T-helper 1 cell treated with Interleukin-12 subunit alpha and Interleukin-12 subunit beta and Interleukin-4 antibody, amounts not matched to agents 30 μg/mL and 1 μg/mL, for 36 hours (primary cell): ENCODE results near the gene CCND1.

Experiments
- H3K27ac Mint-ChIP-seq: one replicate; pipeline ENCODE4 v1.8.0; 2021; ENCODE audit warnings: mild to moderate bottlenecking, mixed read lengths
- H3K27me3 Mint-ChIP-seq: one replicate; pipeline ENCODE4 v1.8.0; 2021; ENCODE audit warnings: low read depth, mixed read lengths
- H3K36me3 Mint-ChIP-seq: one replicate; pipeline ENCODE4 v1.8.0; 2021; ENCODE audit warnings: low read depth, mixed read lengths
- H3K4me1 Mint-ChIP-seq: one replicate; pipeline ENCODE4 v1.8.0; 2021; ENCODE audit warnings: low read depth, mixed read lengths
- H3K4me3 Mint-ChIP-seq: one replicate; pipeline ENCODE4 v1.8.0; 2021; ENCODE audit warnings: mild to moderate bottlenecking, moderate library complexity, mixed read lengths
- H3K9me3 Mint-ChIP-seq: one replicate; pipeline ENCODE4 v1.8.0; 2021; ENCODE audit warnings: mixed read lengths

Gene CCND1

DNA sequence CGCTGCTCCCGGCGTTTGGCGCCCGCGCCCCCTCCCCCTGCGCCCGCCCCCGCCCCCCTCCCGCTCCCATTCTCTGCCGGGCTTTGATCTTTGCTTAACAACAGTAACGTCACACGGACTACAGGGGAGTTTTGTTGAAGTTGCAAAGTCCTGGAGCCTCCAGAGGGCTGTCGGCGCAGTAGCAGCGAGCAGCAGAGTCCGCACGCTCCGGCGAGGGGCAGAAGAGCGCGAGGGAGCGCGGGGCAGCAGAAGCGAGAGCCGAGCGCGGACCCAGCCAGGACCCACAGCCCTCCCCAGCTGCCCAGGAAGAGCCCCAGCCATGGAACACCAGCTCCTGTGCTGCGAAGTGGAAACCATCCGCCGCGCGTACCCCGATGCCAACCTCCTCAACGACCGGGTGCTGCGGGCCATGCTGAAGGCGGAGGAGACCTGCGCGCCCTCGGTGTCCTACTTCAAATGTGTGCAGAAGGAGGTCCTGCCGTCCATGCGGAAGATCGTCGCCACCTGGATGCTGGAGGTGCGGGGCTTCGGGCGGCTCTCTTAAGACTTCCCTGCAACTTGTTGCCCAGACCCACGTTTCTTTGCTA is at the start of gene CCND1:
CCND1 (plus strand) TSS at position 162 of the 587 bp plus-strand sequence; CDS start at position 320, 158 bp downstream.
- Mint-ChIP-seq H3K4me3 (peak within 1 kb of the TSS; percentile 62), H3K9me3 (no peaks in the 10 kb centered on the region), H3K27ac (peak within 1 kb of the TSS; percentile 59), H3K4me1 (peaks cover 6% of the 10 kb centered on the region), H3K27me3 (peaks cover 44% of the 10 kb centered on the region), H3K36me3 (no peaks in the 10 kb centered on the region)

DNA sequence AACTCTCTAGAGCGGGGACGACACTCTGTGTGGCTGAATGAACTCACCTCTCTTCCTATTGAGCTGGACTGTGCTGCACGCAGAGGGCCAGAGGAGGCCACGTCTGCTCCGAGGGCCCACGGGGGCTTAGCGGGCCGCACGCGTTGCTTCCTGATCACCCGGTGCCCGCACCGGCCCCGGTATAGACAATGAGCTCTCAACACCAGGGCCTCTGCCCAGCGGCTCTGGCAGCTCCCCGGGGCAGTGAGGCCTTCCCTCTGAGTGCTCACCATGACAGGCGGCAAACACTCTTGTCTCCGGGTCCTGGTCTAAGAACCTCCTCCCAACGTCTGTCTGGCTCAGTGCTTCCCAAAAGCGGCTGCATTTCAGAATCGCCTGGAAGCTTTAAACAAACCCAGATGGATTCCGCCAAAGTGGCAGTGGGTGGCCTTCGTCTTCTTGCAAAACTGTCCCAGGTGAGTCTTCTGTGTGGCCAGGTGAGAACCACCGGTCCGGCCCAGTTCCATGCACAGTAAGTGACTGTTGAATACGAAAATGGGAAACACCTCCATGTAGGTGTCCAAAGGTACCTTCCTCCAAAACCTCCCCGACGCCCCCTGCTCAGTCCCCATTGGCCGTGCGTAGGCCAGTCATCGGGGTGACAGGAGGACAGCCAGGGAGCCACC is 47.8 kb upstream of the CCND1 start:
- Mint-ChIP-seq H3K9me3 (no peaks in the 10 kb centered on the region), H3K27me3 (peaks cover 3% of the 10 kb centered on the region), H3K4me1 (no peaks in the 10 kb centered on the region), H3K27ac (no peak overlapping the region), H3K4me3 (no peak overlapping the region), H3K36me3 (no peaks in the 10 kb centered on the region)

DNA sequence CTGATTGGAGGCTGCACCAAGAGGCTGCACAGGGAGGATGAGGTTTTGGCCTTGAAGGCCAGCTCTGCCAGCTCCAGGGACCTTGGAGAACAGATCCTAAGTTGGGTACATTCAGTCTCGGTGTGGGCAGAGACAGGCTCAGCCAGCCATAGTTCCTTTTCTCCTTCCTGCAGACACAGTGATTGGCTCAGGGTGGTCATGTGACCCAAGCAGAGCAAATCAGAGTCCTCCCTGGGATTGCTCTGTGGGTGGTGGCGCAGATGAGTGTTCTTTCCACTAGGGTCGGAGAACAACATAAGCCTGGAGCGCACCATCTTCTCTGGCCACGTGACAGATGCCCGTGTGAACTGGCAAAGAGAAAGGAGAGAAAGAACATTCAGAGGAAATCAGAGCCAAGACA is 47.1 kb upstream of the CCND1 start:
- H3K27ac Mint-ChIP-seq: no peak overlapping the region
- H3K36me3 Mint-ChIP-seq: no peaks in the 10 kb centered on the region
- H3K4me1 Mint-ChIP-seq: no peaks in the 10 kb centered on the region
- H3K27me3 Mint-ChIP-seq: peaks cover 3% of the 10 kb centered on the region
- H3K9me3 Mint-ChIP-seq: no peaks in the 10 kb centered on the region
- H3K4me3 Mint-ChIP-seq: no peak overlapping the region

DNA sequence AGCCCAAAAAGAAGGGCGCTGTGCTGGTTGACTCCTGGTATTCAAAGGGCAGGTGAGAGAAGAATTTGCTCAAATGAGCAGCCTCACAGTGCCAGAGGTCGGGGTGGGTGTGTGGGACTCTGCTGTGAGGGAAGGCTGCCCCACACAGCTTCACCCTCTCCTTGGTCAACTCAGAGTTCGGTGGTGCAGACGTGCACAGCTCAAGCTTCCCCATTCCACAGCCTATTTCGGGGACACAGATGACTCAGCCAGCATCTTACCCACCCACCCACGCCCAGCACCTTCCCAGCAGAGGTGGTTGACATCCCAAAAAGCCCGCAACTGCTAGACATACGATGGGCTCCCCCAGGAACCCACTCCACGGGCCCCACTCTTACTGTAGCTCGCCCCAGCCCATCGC is 46.5 kb upstream of the CCND1 start:
- Mint-ChIP-seq H3K27me3 (peaks cover 1% of the 10 kb centered on the region), H3K4me3 (no peak overlapping the region), H3K36me3 (no peaks in the 10 kb centered on the region), H3K4me1 (no peaks in the 10 kb centered on the region), H3K9me3 (no peaks in the 10 kb centered on the region), H3K27ac (no peak overlapping the region)

DNA sequence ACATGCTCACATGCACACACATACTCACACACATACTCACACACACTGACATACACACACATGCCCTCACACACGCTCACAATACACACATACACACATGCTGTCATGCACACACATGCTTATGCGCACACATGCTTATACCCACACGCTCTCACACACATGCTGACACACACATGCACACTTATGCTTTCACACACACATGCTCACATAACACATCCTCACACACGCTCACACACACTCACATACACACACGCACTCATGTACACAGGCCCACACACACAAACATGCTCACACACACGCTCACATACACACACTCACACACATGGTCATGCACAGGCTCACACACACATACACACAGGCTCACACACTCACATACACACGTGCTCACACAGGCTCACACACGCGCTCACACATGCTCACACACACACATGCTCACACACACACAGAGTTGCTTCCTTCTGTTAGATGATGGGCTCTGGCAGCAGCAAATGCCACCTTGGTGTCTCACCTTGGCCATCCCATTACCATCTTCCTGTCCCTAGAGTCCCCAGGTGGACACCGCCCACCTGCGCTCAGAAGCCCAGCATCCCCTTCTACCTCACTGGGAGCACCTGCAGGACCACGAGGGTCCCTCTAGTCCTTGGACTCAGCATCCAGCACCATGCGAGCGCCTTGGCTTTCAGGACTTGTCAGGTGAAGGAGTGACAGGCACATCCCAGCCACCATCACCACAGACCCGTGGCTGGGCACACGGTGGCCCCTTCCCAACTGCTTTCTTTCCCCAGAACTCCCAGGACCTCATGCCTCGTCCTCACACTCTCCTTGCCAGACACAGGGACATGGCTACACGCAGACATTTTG is 44.9 kb upstream of the CCND1 start:
- H3K36me3 Mint-ChIP-seq: no peaks in the 10 kb centered on the region
- no peaks in the 10 kb centered on the region for H3K4me1 Mint-ChIP-seq
- H3K9me3 Mint-ChIP-seq: no peaks in the 10 kb centered on the region
- no peak overlapping the region for H3K27ac Mint-ChIP-seq
- no peaks in the 10 kb centered on the region for H3K27me3 Mint-ChIP-seq
- H3K4me3 Mint-ChIP-seq: no peak overlapping the region

DNA sequence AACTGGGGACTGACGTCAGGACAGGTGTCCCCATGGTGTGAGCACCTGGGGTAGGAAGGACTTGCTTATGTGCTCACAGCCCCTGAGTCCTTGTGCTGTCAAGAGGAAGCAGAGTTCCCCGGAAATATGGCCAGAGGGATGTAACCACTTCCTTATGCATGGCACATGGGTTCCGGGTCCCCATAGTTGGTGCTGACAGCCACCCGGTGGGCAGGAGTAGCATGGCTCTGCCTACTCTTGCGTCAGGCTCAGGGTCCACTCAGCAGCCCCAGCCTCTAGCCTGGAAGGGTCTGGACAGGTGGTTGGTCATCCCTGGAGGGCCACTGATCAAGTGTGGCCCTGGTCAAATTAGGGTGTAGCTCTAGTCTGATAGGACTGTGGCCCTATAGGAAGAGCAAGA is 42.8 kb upstream of the CCND1 start:
- no peak overlapping the region for H3K27ac Mint-ChIP-seq
- H3K9me3 Mint-ChIP-seq: no peaks in the 10 kb centered on the region
- no peaks in the 10 kb centered on the region for H3K36me3 Mint-ChIP-seq
- no peaks in the 10 kb centered on the region for H3K4me1 Mint-ChIP-seq
- no peaks in the 10 kb centered on the region for H3K27me3 Mint-ChIP-seq
- no peak overlapping the region for H3K4me3 Mint-ChIP-seq

DNA sequence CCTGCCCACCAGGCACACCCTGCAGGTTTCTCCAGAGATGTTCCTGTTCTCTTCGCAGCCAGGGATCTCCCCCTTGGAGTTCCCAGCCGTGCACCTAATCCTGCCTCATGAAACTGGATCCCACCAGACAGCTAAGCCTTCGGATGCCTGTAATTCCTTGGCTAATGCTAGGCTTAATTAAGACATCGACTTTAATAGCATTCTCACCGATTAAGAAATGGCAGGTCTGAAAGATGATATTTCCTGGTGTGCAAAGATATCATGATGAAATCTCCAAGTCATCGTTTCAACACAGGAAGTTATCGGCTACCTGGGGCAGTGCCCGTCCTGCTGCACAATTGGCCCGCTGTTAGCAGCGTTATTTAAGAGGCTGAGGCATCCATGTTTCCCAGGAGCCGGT is 41.5 kb upstream of the CCND1 start:
- H3K27ac Mint-ChIP-seq: no peak overlapping the region
- no peaks in the 10 kb centered on the region for H3K36me3 Mint-ChIP-seq

DNA sequence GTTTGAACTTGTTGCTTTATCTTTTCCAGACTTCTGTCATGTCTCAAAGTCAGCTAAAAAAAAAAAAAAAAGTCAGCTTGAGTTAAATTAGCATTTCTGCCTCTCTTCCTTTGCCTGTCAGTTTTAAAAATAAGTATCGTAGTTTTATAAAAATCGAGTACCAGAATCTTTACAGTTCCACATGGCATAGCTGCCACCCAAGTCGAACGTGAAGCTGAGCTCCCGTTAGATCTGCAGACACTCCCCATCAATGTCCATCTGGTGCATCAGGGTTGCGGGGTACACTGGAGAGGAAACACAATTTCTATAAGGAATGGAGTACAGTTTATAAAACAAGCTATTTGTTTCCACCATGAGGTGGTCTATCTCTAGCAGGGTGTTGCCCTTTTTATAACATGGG is 41.0 kb upstream of the CCND1 start:
- Mint-ChIP-seq H3K36me3 (no peaks in the 10 kb centered on the region), H3K9me3 (no peaks in the 10 kb centered on the region), H3K4me3 (no peak overlapping the region), H3K4me1 (no peaks in the 10 kb centered on the region), H3K27ac (no peak overlapping the region), H3K27me3 (no peaks in the 10 kb centered on the region)

More for the DNA sequence above, 41.5 kb upstream of the CCND1 start:
- Mint-ChIP-seq H3K4me3 (no peak overlapping the region), H3K4me1 (no peaks in the 10 kb centered on the region), H3K9me3 (no peaks in the 10 kb centered on the region), H3K27me3 (no peaks in the 10 kb centered on the region)

DNA sequence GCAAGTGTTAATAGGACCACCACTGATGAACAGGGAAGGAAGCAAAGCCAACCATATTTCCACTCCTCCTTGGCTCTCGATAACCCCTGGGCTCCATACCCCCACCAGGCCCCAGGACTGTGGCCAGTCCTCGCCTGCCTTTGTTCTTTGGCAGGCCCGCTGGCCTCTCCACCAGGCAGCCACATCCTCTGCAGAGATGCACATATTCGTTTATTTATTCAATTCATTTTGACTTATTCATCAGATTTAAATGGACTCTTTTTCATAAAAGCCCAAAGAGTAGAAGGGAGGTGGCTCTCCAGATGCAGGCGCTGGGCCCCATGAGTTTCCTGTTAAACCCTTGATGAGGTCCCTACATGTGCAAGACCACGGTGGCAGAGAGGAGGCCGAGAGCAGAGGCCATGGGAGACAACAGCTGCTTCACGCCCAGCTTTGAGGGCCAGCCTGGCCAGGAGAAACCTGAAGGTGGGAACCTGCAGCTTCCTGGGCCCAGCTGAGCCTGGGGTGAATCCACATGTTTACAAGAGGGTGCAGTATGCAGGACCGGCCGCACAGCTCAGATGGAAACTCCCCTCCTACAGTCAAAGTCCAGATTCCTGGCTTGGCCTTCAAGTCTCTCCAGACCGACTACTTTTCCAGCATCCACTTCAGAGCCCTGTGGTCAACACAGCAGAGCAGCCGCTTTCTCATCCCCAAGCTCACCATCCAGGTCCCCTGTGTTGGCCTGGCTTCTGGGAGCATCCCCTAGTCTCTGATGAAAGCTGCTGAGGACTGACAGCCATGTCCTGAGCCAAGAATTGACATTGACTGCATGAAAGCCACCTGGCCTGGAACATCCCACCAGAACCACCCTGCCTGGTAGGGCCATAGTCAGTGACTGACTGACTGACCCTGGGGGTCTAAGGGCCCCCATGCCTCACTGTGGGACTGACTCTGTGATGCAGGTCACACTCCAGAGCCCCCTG is 39.7 kb upstream of the CCND1 start:
- no peaks in the 10 kb centered on the region for H3K9me3 Mint-ChIP-seq
- no peaks in the 10 kb centered on the region for H3K27me3 Mint-ChIP-seq
- H3K4me3 Mint-ChIP-seq: no peak overlapping the region
- H3K36me3 Mint-ChIP-seq: no peaks in the 10 kb centered on the region
- H3K4me1 Mint-ChIP-seq: no peaks in the 10 kb centered on the region
- no peak overlapping the region for H3K27ac Mint-ChIP-seq

DNA sequence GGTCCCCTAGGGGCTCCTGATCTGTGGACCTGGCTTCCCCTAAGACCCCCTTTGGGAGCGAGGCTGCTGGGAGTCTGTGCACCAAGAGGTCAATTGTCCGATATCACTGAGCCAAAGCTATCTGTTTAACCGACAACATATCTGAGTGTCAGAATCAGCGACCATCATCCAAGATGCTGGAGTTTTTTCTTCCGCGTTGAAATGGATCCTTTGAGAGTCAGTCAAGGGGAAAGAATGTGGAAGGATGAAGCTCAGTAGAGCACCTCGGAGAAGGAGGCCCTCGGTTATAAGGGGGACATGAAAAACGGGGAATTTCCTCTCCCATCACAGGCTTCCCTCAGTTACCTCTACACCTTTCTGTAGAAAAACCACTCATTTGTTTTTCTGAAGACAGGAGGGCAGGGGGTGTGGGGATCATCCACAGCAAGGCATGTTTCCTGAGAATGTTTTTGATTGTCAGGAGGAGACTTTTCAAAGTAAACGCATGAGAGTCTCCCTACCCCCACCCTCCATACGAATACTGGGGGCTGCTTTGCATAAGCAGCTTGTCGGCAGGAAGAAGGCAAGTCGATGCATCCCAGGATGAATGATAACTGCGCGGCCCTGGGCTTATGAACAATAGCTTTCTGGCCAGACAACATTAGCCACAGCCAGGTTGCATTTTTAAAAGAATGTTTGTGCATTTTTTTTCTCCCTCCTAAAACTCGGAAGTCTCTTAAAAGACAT is 37.7 kb upstream of the CCND1 start:
- Mint-ChIP-seq H3K4me1 (no peaks in the 10 kb centered on the region), H3K27me3 (peaks cover 6% of the 10 kb centered on the region), H3K36me3 (no peaks in the 10 kb centered on the region), H3K4me3 (no peak overlapping the region), H3K27ac (no peak overlapping the region), H3K9me3 (no peaks in the 10 kb centered on the region)

DNA sequence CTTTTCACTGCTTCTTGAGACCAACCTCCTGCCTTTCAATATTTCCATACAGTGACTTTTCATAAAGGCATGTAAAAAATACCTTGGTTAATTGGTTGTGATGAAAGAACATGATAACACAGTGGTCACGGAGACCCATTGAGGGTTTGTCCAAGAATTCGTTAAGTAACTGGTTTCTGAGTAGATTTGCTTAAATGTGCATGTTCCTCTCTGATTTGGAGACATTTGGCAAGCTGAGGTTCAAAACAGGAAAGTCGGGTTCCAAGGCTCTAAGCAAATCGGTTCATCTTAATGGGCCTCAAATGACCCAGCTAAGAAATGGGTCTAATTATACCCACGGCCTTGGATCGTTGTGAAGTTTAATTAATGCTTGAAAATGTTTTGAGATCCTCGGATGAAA is 36.9 kb upstream of the CCND1 start:
- peaks cover 6% of the 10 kb centered on the region for H3K27me3 Mint-ChIP-seq

DNA sequence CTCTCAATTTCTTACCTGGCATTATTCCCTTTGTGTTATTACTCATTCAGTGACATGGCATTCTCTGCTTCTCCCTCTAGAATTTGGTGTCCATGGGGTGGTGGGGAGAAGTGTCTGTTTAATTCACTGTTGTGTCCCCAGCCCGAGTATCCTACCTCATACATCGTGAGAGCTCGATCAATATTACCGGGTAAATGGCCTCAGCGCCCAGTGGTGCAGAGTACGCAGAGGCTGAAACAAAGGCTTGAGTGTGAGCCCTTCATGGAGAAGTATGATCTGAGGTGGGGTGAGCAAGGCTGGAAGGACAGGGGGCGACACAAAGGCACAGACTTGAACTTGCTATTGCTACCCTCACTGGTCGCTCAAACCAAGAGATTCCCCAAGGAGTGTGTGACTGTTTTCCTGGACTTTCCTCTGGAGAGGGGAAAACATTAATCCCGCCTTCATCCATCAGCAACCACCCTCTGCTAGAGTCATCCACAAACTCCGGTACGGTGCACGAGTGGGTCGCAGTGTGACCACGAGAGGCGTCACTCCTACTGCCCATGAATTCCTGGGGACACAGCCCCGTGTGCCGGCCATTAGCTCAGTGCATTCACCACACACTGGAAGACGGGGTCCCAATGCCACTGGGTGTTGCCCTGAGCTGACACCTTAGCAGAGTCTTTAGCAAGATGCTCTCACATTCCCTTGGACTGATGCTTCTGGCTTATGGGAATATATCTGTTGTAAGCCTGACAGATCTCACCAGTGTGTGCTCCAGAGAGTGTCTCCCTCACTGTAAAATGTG is 35.0 kb upstream of the CCND1 start:
- peaks cover 6% of the 10 kb centered on the region for H3K27me3 Mint-ChIP-seq
- H3K9me3 Mint-ChIP-seq: no peaks in the 10 kb centered on the region
- no peaks in the 10 kb centered on the region for H3K4me1 Mint-ChIP-seq
- no peak overlapping the region for H3K27ac Mint-ChIP-seq
- H3K4me3 Mint-ChIP-seq: no peak overlapping the region
- no peaks in the 10 kb centered on the region for H3K36me3 Mint-ChIP-seq

More for the DNA sequence above, 36.9 kb upstream of the CCND1 start:
- Mint-ChIP-seq H3K9me3 (no peaks in the 10 kb centered on the region), H3K4me1 (no peaks in the 10 kb centered on the region), H3K36me3 (no peaks in the 10 kb centered on the region), H3K4me3 (no peak overlapping the region), H3K27ac (no peak overlapping the region)

DNA sequence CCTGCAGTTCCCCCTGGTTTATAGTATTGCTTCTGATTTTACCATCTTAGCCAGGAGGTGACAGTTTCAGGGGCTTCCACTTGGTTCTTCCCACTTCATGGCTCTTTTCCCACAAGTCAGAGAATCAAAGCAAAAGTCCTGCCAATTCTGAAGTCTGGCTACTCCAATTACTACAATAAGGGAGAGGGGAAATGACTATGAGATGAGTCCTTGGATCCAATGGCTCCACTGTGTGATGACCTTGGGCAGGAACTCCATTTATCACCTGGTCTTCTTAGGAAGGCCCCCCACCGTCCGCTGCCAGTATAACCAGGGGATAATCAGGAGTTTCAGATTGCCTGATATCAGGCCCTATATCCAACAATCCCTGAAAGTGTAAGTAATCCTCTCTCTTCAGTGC is 31.6 kb upstream of the CCND1 start:
- Mint-ChIP-seq H3K4me3 (no peak overlapping the region), H3K27ac (no peak overlapping the region), H3K4me1 (no peaks in the 10 kb centered on the region), H3K9me3 (no peaks in the 10 kb centered on the region), H3K27me3 (peaks cover 6% of the 10 kb centered on the region), H3K36me3 (no peaks in the 10 kb centered on the region)
